ENCODE results near the gene CLK4. TPM values are rescaled to one million over a fixed set of nuclear protein-coding genes. Genes with fewer than 3 reads are reported as not detected.

Gene CLK4
- total RNA-seq, 2 donors from 2014 or later = 16.1 to 22.2 TPM

DNA sequence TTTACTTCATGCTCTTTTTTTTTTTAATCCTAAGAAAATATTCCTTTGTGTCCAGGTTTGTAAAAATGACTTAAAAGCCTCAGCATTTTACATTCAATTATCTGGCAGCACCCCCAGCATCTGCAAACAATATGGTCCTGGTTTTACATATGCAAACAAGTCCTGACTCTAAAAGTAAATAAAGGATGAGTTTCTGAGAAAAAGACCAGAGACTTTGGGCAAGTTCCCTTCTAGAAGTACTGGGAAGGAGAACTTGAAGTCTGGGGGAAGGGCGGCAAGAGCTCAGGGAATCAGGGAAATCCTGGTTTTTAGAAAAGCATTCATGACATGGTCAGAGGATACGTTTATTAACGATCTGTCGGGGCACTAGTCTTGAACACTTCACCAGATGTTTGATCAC, 62.5 kb downstream of the CLK4 start:
- ATAC-seq (no peak), DNase-seq (no peak)
- intact Hi-C loops (cut with DNase I, micrococcal nuclease) = no loop called here

DNA sequence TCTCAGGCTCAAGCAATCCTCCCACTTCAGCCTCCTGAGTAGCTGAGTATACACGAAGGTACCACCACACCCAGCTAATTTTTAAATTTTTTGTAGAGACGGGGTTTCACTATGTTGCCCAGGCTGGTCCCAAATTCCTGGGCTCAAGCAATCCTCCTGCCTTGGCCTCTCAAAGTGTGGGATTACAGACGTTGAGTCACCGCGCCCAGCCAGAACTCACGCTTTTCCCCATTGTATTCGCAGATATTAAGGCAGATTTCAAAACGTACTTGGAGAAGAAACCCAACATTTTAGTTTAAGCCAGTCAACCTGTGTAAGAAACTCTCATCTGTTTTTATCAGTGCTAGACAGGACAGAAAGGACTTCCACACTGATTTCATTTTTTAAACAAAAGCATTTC, 63.2 kb downstream of the CLK4 start:
- ATAC-seq = no peak

DNA sequence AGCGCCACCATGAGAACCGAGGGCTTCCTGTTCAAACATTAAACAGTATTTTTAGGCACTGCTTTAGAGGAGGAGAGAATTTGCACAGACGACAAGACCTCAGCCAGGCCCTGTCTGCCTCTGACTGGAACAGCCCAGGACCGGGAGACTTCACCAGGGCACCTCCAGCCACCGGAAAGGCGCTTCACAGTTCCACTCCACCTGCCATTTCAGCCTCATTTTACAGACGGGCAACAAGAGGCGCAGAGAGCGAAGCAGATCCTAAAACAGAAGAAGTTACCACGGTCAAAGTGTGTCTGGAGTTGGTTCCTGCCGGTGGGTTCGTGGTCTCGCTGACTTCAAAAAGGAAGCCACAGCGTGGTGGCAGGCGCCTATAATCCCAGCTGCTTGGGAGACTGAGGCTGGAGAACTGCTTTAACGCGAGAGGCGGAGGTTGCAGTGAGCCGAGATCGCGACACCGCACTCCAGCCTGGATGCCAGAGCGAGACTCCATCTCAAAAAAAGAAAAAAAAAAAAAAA, 65.0 kb downstream of the CLK4 start:
- DNase-seq (no peak), ATAC-seq (no peak)
- intact Hi-C loops (cut with DNase I, micrococcal nuclease) = no loop called here

More for the DNA sequence above, 63.2 kb downstream of the CLK4 start:
- DNase-seq = no peak
- intact Hi-C loops (cut with DNase I, micrococcal nuclease) = no loop called here

DNA sequence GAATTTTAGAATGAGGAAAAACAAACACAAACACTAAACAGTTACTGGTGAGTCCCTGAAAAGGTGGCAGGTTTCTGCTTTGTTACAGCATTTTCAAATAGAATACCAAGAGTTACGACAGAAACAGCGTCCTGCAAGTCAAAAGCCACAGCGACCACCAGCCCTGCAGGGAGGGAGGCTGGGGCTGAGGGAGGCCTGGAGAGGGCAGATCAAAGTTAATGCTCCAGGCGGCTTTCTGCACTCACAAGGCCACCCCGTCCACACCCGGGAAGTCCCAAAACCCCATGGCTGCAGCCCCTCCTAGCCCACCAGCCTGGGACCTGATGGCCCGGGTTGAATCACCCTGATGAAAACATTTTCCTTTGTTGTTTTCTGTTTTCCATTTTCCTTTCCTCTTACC, 65.9 kb downstream of the CLK4 start:
- DNase-seq (no peak), ATAC-seq (no peak)
- intact Hi-C loops (cut with DNase I, micrococcal nuclease) = no loop called here

DNA sequence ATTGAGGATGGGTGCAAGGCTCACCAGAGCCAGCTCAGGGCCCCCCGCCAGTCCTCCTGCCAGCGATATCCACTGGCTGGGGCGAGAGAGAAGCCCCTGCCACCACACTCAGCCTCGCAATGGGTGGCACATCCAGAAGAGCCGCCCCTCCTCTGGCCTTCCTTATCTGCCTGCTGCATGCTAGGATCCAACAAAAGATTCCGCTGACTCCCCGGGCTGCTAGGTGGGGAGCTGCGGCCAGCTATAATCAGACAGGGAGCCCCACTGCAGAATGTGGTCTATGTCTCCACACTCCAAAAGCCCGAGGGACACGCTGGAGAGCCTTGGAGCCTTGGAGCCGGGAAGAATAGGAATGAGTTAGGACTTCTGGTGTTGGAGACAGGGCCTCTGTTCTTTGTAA, 69.4 kb downstream of the CLK4 start:
- ATAC-seq (no peak), DNase-seq (no peak)
- intact Hi-C loops (cut with DNase I, micrococcal nuclease) = no loop called here

DNA sequence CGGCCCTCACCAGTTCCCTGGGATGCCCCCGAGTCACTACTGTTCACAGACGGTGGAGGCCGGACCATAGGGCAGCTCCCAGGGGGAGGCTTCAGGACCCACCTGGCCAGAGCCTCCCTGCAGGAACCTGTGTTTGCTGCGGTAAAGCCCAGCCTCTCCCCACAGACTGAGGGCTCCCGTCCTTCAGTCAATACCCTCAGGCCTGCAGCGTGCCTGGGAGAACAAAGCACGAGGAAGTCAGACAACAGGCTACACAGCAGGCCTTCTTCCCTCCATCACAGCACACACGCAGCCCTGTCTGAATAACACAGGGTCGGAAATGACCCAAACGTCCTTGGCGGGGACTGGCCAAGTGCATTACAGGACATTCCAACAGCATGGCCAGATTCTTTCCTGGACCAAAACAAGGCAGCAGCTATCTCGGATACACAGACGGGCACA, 71.1 kb downstream of the CLK4 start:
- ATAC-seq (no peak), DNase-seq (no peak)
- intact Hi-C loops (cut with DNase I, micrococcal nuclease) = no loop called here

DNA sequence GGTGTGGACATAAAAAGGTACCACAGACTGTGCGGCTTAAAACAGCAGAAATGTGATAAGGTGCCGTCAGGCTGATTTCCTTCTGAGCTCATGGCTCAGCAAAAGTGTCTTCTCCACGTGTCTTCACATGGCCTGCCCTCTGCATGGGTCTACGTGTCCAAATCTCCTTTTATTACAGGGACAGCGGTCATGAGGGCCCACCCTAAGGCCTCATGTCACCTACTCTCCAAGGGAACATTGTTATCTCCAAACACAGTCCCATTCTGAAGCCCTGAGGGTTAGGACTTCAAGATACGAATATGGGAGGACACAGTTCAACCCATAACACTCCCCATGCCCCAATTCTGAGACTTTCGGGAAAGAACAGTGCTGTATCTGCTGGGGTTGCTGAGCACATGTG, 71.8 kb downstream of the CLK4 start:
- no peak for ATAC-seq
- intact Hi-C loops (cut with DNase I, micrococcal nuclease) = no loop called here

DNA sequence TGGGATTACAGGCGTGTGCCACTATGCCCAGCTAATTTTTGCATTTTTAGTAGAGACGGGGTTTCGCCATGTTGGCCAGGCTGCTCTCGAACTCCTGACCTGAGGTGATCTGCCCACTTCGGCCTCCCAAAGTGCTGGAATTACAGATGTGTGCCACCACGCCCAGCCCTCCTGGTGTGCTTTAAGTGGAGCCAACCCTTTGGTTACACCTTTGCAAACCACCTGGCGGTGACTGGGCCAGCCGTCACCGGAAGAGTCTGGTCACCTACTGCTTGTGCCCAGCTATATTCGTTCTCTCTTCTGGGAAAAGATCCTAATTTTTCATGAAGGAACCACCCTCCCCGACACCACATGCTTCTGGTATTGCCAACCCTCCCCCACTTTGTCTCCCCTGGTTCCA, 72.5 kb downstream of the CLK4 start:
- intact Hi-C loops (cut with DNase I, micrococcal nuclease) = loop anchor here (5.0 kb wide), 2 partner anchors 272 to 277 kb away; no protein-coding TSS in a partner anchor
- DNase-seq = no peak

More for the DNA sequence above, 71.8 kb downstream of the CLK4 start:
- no peak for DNase-seq

DNA sequence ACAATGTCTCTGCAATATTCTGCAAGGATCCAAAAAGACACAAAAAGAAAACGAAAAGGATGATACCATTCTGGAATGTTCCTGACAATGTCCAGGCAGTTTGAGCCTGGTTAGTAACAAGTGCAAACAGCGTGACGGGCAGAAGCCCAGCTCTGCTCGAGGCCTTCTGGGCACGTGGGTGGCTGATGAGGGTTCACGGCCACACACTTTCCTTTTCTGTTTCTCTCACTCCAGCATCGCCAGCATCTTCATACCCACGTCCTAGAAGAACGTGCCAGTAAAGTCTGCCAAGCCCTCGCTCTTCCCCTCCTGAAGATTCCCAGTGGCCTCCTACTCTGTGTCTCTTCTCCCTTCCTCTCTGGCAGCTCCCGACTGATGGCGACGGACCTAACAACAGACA, 73.3 kb downstream of the CLK4 start:
- ATAC-seq = no peak
- intact Hi-C loops (cut with DNase I, micrococcal nuclease) = loop anchor here (5.0 kb wide), 2 partner anchors 271 to 276 kb away; no protein-coding TSS in a partner anchor
- DNase-seq = peak in 1 of 2 donors; percentile 33

More for the DNA sequence above, 72.5 kb downstream of the CLK4 start:
- no peak for ATAC-seq

Other genes starting within 250 kb of the CLK4 start
- under 1 TPM; 0.09 to 0.73 TPM for gene COL23A1, start 36.7 kb downstream of the CLK4 start, total RNA-seq
- gene ZNF354A, start 103.6 kb upstream of the CLK4 start, total RNA-seq = 1 to 10 TPM; 8.3 to 9.7 TPM
- gene ZNF354B, start 232.9 kb upstream of the CLK4 start, total RNA-seq = 10 to 100 TPM in 1 of 2 donors, 1 to 10 TPM in 1; 9.8 to 10.4 TPM